ENCODE measurements around the gene MYO5B. TPM values are rescaled to one million over a fixed set of nuclear protein-coding genes. Genes with fewer than 3 reads are reported as not detected.
"Not testable (repeated sequence)": the region's sequence is repeated elsewhere in the genome, so short reads cannot be mapped to it uniquely, and the experiment has no call there.

Gene MYO5B
- total RNA-seq, 4 donors from 2014 or later = 58.2 to 102 (median 89.9) TPM

- 53 to 71% methylated on average over 11 to 13 of the region's 13 CpGs for WGBS, 2 donors
- H3K4me3 ChIP-seq (replicated peaks in 1 of 3) = peak overlapping the region in 2 of 3 donors; percentile 61 to 72
- peak overlapping the region in 2 of 3 donors; percentile 88 to 98 for H3K27ac ChIP-seq
- H3K27me3 ChIP-seq = no peaks in the 10 kb centered on the region
- TF ChIP-seq POLR2A (IDR thresholded peaks at IDR 0.05) (no peak), CTCF (IDR thresholded peaks at IDR 0.05) (no peak)
- H3K4me1 ChIP-seq = peaks cover 25 to 30% of the 10 kb centered on the region in 2 donors
- DNase-seq = no peak
- no peaks in the 10 kb centered on the region for H3K36me3 ChIP-seq
- intact Hi-C loops (cut with DNase I) = no loop called here
- no peaks in the 10 kb centered on the region for H3K9me3 ChIP-seq
These were observed 382.5 kb downstream of the MYO5B start for GRCh38 chr18:49812286-49813068.

GRCh38 chr18:49811151-49811938, 383.6 kb downstream of the MYO5B start:
- H3K4me3 ChIP-seq (replicated peaks in 1 of 3) = peak overlapping the region in 1 of 3 donors; percentile 61
- intact Hi-C loops (cut with DNase I) = no loop called here
- no peaks in the 10 kb centered on the region for H3K36me3 ChIP-seq
- no peaks in the 10 kb centered on the region for H3K27me3 ChIP-seq
- WGBS, 2 donors = 35 to 40% methylated on average over 7 of the region's 7 CpGs
- H3K9me3 ChIP-seq = no peaks in the 10 kb centered on the region
- peak overlapping the region in 1 of 3 donors; percentile 98 for H3K27ac ChIP-seq
- H3K4me1 ChIP-seq = peaks cover 30% of the 10 kb centered on the region in 2 donors
- no peak for TF ChIP-seq CTCF (IDR thresholded peaks at IDR 0.05)
- no peak for TF ChIP-seq POLR2A (IDR thresholded peaks at IDR 0.05)
- peak in 1 of 2 donors; percentile 22 for DNase-seq

GRCh38 chr18:49808553-49809191, 386.3 kb downstream of the MYO5B start:
- H3K36me3 ChIP-seq; H3K27ac ChIP-seq; intact Hi-C loops (cut with DNase I); H3K9me3 ChIP-seq; H3K27me3 ChIP-seq; DNase-seq; H3K4me3 ChIP-seq (replicated peaks in 1 of 3): not testable (repeated sequence)
- H3K4me1 ChIP-seq = peaks cover 25 to 42% of the 10 kb centered on the region in 2 donors
- 97 to 98% methylated on average over 10 of the region's 10 CpGs for WGBS, 2 donors

GRCh38 chr18:49804096-49804495, 390.9 kb downstream of the MYO5B start:
- Histone ChIP-seq H3K27me3 (no peaks in the 10 kb centered on the region), H3K4me3 (replicated peaks in 1 of 3) (no peak overlapping the region), H3K27ac (no peak overlapping the region), H3K36me3 (no peaks in the 10 kb centered on the region), H3K9me3 (no peaks in the 10 kb centered on the region), H3K4me1 (peaks cover 0 to 29% of the 10 kb centered on the region in 2 donors)
- intact Hi-C loops (cut with DNase I) = no loop called here
- TF ChIP-seq POLR2A (IDR thresholded peaks at IDR 0.05) (no peak), CTCF (IDR thresholded peaks at IDR 0.05) (no peak)
- DNase-seq = no peak
- 88 to 92% methylated on average over 5 of the region's 5 CpGs for WGBS, 2 donors

- H3K4me1 ChIP-seq = peaks cover 0 to 33% of the 10 kb centered on the region in 2 donors
- 89 to 96% methylated on average over 4 of the region's 4 CpGs for WGBS, 2 donors
- no peaks in the 10 kb centered on the region for H3K36me3 ChIP-seq
- intact Hi-C loops (cut with DNase I) = no loop called here
- no peak overlapping the region for H3K4me3 ChIP-seq (replicated peaks in 1 of 3)
- no peak overlapping the region for H3K27ac ChIP-seq
- H3K9me3 ChIP-seq = no peaks in the 10 kb centered on the region
- TF ChIP-seq POLR2A (IDR thresholded peaks at IDR 0.05) (no peak), CTCF (IDR thresholded peaks at IDR 0.05) (no peak)
- H3K27me3 ChIP-seq = no peaks in the 10 kb centered on the region
- no peak for DNase-seq
These were observed 392.3 kb downstream of the MYO5B start for GRCh38 chr18:49802623-49803022.

GRCh38 chr18:49800491-49800890, 394.5 kb downstream of the MYO5B start:
- peak overlapping the region in 1 of 3 donors; percentile 59 for H3K27ac ChIP-seq
- H3K4me1 ChIP-seq = peaks cover 0 to 18% of the 10 kb centered on the region in 2 donors
- WGBS, 2 donors = 70 to 72% methylated on average over 4 to 5 of the region's 5 CpGs
- intact Hi-C loops (cut with DNase I); H3K4me3 ChIP-seq (replicated peaks in 1 of 3); H3K27me3 ChIP-seq; H3K9me3 ChIP-seq; DNase-seq; H3K36me3 ChIP-seq: not testable (repeated sequence)

- H3K9me3 ChIP-seq; H3K36me3 ChIP-seq; intact Hi-C loops (cut with DNase I); H3K27me3 ChIP-seq; DNase-seq; H3K4me3 ChIP-seq (replicated peaks in 1 of 3): not testable (repeated sequence)
- no CpG with 5 or more reads among the region's 29 CpGs for WGBS, 2 donors
- peak overlapping the region in 1 of 3 donors; percentile 59 for H3K27ac ChIP-seq
- peaks cover 0 to 18% of the 10 kb centered on the region in 2 donors for H3K4me1 ChIP-seq
These were observed 395.1 kb downstream of the MYO5B start for GRCh38 chr18:49799806-49800205.

Data from thyroid gland (tissue), 4 donors.